Fibroblast of the aortic adventitia (primary cell): ENCODE data around the gene AP1B1. TPM values are rescaled to one million over a fixed set of nuclear protein-coding genes. Genes with fewer than 3 reads are reported as not detected.

Source experiments
- DNase-seq: peaks from one replicate; pipeline ENCODE4 v3.0.0-alpha.2; 2010; ENCODE audit warnings: low read depth
- H3K4me3 ChIP-seq: 2 replicates; pipeline ENCODE4 v1.5.1; 2011; ENCODE audit warnings: low read depth, mild to moderate bottlenecking, control low read depth, low read length, moderate library complexity
- CTCF ChIP-seq: IDR thresholded peaks from 2 replicates; pipeline ENCODE4 v1.5.1; 2011; ENCODE audit warnings: mild to moderate bottlenecking, low read length, control low read depth, inconsistent platforms; ENCODE audit not compliant: insufficient read depth
- total RNA-seq: library from RNA; depleted of rRNA; stranded (reverse); fragments of >200 nt; gene quantifications from 2 replicates; pipeline ENCODE4 v1.2.3, GENCODE V29; 2012; ENCODE audit warnings: low replicate concordance

AP1B1 gene
- 19.0 and 46.3 TPM in 2 replicates for total RNA-seq

- peak; percentile 79 for DNase-seq
- no peak for TF ChIP-seq CTCF
- H3K4me3 ChIP-seq, result peak within 1 kb of the TSS; percentile 83
These were observed at the start of gene AP1B1 for GRCh38 chr22:29387921-29388758. Gene AP1B1 (minus strand): TSS chr22:29388570. CDS start chr22:29367243, 21,327 bp downstream.

- no peak for TF ChIP-seq CTCF
- DNase-seq, result no peak
- no peak overlapping the region for H3K4me3 ChIP-seq
These were observed 47.1 kb upstream of the AP1B1 start for GRCh38 chr22:29435236-29436136.

GRCh38 chr22:29434288-29434687 is 45.9 kb upstream of the AP1B1 start:
- TF ChIP-seq CTCF, result no peak
- no peak for DNase-seq
- H3K4me3 ChIP-seq, result no peak overlapping the region

- DNase-seq, result no peak
- TF ChIP-seq CTCF, result no peak
- no peak overlapping the region for H3K4me3 ChIP-seq
These were observed 45.5 kb upstream of the AP1B1 start for GRCh38 chr22:29433856-29434255.

- H3K4me3 ChIP-seq, result no peak overlapping the region
- no peak for DNase-seq
- TF ChIP-seq CTCF, result no peak
These were observed 43.6 kb upstream of the AP1B1 start for GRCh38 chr22:29431986-29432385.

- no peak overlapping the region for H3K4me3 ChIP-seq
- no peak for TF ChIP-seq CTCF
- no peak for DNase-seq
These were observed 38.9 kb upstream of the AP1B1 start for GRCh38 chr22:29427176-29427760.
